ENCODE results near the gene SFMBT2.

The SFMBT2 gene

DNA sequence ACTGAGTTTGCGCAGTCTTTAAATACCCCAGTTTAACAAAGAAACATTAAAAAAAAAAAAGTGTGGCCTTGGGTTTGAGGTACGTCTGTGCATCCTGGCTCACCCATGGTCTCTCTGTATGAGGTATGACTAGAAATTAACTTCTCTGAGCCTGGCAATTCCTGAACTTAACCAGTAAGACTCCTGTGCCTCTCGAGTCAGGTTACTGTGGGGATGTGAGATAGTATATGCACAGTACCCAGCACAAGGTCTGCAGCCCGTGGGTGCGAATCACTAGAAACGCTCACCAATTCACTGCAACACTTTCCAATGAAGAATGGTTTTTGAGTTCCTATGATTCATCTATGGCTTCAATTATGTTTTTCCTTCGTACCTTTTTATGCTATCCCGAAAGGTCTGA is 149.9 kb downstream of the SFMBT2 start:
- Histone ChIP-seq H3K27me3 (ENCODE audit: control insufficient read depth in 1 of 2, insufficient read depth in 2 of 2, low read length in 2 of 2) (no peaks in the 10 kb centered on the region), H3K36me3 (ENCODE audit: control insufficient read depth in 1 of 2, insufficient read depth in 2 of 2, low read length in 2 of 2) (no peaks in the 10 kb centered on the region), H3K9me3 (ENCODE audit: control insufficient read depth in 1 of 2, low read length in 2 of 2) (no peaks in the 10 kb centered on the region), H3K27ac (ENCODE audit: low read depth, low read length) (no peak overlapping the region), H3K4me1 (ENCODE audit: control insufficient read depth in 1 of 2, insufficient read depth in 2 of 2, low read length in 2 of 2) (peaks cover 4 to 11% of the 10 kb centered on the region in 2 donors), H3K9ac (ENCODE audit: low read depth in 1 of 2, low read length in 2 of 2) (no peak overlapping the region), H3K4me3 (ENCODE audit: low read depth in 1 of 2, low read length in 2 of 2) (no peak overlapping the region)

- Histone ChIP-seq H3K9ac (ENCODE audit: low read depth in 1 of 2, low read length in 2 of 2) (no peak overlapping the region), H3K9me3 (ENCODE audit: control insufficient read depth in 1 of 2, low read length in 2 of 2) (no peaks in the 10 kb centered on the region), H3K4me3 (ENCODE audit: low read depth in 1 of 2, low read length in 2 of 2) (no peak overlapping the region), H3K27ac (ENCODE audit: low read depth, low read length) (no peak overlapping the region), H3K36me3 (ENCODE audit: control insufficient read depth in 1 of 2, insufficient read depth in 2 of 2, low read length in 2 of 2) (no peaks in the 10 kb centered on the region), H3K27me3 (ENCODE audit: control insufficient read depth in 1 of 2, insufficient read depth in 2 of 2, low read length in 2 of 2) (no peaks in the 10 kb centered on the region), H3K4me1 (ENCODE audit: control insufficient read depth in 1 of 2, insufficient read depth in 2 of 2, low read length in 2 of 2) (peaks cover 4 to 11% of the 10 kb centered on the region in 2 donors)
Measured at GRCh38 chr10:7260412-7260900, 150.4 kb downstream of the SFMBT2 start.

DNA sequence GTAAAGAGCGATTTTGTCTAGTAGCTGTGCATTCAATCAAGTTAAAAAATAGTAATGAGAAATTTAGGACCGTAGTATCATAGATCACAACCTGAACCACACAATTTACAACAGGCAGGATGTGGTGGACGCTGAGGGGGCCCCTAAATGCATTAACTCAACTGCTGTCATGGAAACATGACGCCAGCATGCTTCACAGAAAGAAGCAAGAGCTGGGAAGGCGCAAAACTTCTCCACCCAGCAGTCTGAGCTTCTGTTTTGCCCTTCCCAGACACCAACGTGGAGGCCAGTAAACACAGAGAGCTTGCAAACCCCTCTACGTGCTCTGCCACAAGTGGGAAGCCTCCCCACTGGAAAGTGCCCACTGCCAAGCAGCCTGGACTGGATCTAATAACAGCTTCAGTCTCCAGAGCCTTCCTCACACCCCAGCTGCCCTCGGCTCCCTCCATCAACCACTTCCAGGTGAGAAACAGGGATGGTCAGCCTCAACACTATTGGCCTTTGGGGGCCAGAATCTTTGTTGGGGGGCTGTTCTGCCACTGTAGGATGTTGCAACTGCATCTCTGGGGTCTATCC is 151.8 kb downstream of the SFMBT2 start:
- no peaks in the 10 kb centered on the region for H3K9me3 ChIP-seq (ENCODE audit: control insufficient read depth in 1 of 2, low read length in 2 of 2)
- no peak overlapping the region for H3K27ac ChIP-seq (ENCODE audit: low read depth, low read length)
- H3K27me3 ChIP-seq (ENCODE audit: control insufficient read depth in 1 of 2, insufficient read depth in 2 of 2, low read length in 2 of 2): no peaks in the 10 kb centered on the region
- H3K9ac ChIP-seq (ENCODE audit: low read depth in 1 of 2, low read length in 2 of 2): no peak overlapping the region
- peaks cover 4 to 11% of the 10 kb centered on the region in 2 donors for H3K4me1 ChIP-seq (ENCODE audit: control insufficient read depth in 1 of 2, insufficient read depth in 2 of 2, low read length in 2 of 2)
- no peak overlapping the region for H3K4me3 ChIP-seq (ENCODE audit: low read depth in 1 of 2, low read length in 2 of 2)
- H3K36me3 ChIP-seq (ENCODE audit: control insufficient read depth in 1 of 2, insufficient read depth in 2 of 2, low read length in 2 of 2): no peaks in the 10 kb centered on the region

DNA sequence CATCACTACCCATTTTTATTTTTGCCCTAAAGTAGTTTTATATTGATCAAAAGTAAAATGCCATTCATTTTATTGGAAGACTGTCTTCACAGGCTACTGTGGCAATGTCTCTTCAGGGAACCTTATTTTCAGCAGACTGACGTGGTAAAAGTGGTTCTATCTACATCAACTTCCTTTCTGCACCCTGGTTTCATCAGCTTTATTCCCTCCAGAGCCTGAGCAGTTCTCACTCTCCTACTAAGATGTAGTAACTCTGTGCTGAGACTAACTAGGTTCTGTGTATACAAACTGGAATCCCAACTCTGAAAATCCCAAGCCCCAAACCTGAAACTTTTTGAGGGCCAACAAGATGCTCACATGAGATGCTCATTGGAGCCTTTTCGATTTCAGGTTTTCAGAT is 155.3 kb downstream of the SFMBT2 start:
- no peaks in the 10 kb centered on the region for H3K27me3 ChIP-seq (ENCODE audit: control insufficient read depth in 1 of 2, insufficient read depth in 2 of 2, low read length in 2 of 2)
- no peaks in the 10 kb centered on the region for H3K9me3 ChIP-seq (ENCODE audit: control insufficient read depth in 1 of 2, low read length in 2 of 2)
- H3K4me3 ChIP-seq (ENCODE audit: low read depth in 1 of 2, low read length in 2 of 2): no peak overlapping the region
- H3K9ac ChIP-seq (ENCODE audit: low read depth in 1 of 2, low read length in 2 of 2): no peak overlapping the region
- peaks cover 4 to 11% of the 10 kb centered on the region in 2 donors for H3K4me1 ChIP-seq (ENCODE audit: control insufficient read depth in 1 of 2, insufficient read depth in 2 of 2, low read length in 2 of 2)
- no peak overlapping the region for H3K27ac ChIP-seq (ENCODE audit: low read depth, low read length)
- H3K36me3 ChIP-seq (ENCODE audit: control insufficient read depth in 1 of 2, insufficient read depth in 2 of 2, low read length in 2 of 2): no peaks in the 10 kb centered on the region

DNA sequence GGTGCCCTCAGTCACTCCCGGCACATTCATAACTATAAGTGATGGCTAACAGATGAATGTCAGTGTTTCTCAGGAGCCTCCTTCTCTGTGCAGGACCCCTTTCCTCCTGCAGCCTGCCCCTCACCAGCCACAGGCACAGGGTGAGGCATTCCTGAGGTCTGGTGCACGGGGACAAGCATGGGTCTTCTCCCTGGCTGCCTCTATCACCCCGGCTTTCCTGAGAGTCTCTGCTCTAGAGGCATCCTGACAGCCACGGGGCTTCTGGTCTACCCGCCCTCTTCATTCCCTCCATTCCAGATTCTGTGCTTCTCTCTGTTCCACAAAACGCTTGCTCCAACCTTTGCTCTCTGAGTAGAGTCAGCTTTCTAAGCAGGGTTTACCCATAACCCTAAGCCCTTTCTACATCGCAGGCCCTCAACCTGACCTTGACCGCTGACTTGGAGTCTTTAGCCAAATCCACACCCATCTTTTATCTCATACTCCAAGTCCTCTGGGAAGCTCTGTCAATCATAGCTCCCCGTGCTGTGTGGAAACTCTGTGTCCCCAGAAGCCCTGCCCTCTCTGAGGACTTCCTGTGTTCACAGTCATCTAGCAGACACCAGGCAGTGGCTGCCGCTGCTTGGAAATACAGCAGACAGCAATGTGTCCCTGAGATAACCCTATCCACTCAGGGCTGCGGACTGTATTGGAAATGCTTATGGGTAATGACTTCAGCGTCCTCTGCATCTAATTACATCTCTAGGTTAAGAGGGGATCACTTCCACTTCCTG is 159.0 kb downstream of the SFMBT2 start:
- Histone ChIP-seq H3K4me1 (ENCODE audit: control insufficient read depth in 1 of 2, insufficient read depth in 2 of 2, low read length in 2 of 2) (no peaks in the 10 kb centered on the region), H3K36me3 (ENCODE audit: control insufficient read depth in 1 of 2, insufficient read depth in 2 of 2, low read length in 2 of 2) (peaks cover 0 to 3% of the 10 kb centered on the region in 2 donors), H3K27ac (ENCODE audit: low read depth, low read length) (no peak overlapping the region), H3K9ac (ENCODE audit: low read depth in 1 of 2, low read length in 2 of 2) (no peak overlapping the region), H3K4me3 (ENCODE audit: low read depth in 1 of 2, low read length in 2 of 2) (no peak overlapping the region), H3K27me3 (ENCODE audit: control insufficient read depth in 1 of 2, insufficient read depth in 2 of 2, low read length in 2 of 2) (no peaks in the 10 kb centered on the region), H3K9me3 (ENCODE audit: control insufficient read depth in 1 of 2, low read length in 2 of 2) (no peaks in the 10 kb centered on the region)

DNA sequence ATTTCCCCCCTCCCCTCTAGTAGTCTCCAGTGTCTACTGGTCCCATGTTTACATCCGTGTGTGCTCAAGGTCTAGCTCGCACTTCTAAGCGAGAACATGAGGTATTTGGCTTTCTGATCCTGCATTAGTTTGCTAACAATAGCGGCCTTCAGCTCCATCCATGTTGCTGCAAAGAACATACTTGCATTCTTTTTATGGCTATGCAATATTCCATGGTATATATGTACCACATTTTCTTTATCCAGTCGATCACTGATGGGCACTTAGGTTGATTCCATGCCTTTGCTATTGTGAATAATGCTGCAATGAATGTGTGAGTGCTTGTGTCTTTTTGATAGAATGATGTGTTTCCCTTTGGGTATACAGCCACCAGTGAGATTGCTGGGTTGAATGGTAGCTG is 160.6 kb downstream of the SFMBT2 start:
- Histone ChIP-seq H3K4me3 (ENCODE audit: low read depth in 1 of 2, low read length in 2 of 2) (no peak overlapping the region), H3K4me1 (ENCODE audit: control insufficient read depth in 1 of 2, insufficient read depth in 2 of 2, low read length in 2 of 2) (no peaks in the 10 kb centered on the region), H3K27me3 (ENCODE audit: control insufficient read depth in 1 of 2, insufficient read depth in 2 of 2, low read length in 2 of 2) (no peaks in the 10 kb centered on the region), H3K36me3 (ENCODE audit: control insufficient read depth in 1 of 2, insufficient read depth in 2 of 2, low read length in 2 of 2) (peaks cover 0 to 3% of the 10 kb centered on the region in 2 donors), H3K9ac (ENCODE audit: low read depth in 1 of 2, low read length in 2 of 2) (no peak overlapping the region), H3K27ac (ENCODE audit: low read depth, low read length) (no peak overlapping the region), H3K9me3 (ENCODE audit: control insufficient read depth in 1 of 2, low read length in 2 of 2) (no peaks in the 10 kb centered on the region)

GRCh38 chr10:7248585-7249164 is 162.2 kb downstream of the SFMBT2 start:
- no peaks in the 10 kb centered on the region for H3K27me3 ChIP-seq (ENCODE audit: control insufficient read depth in 1 of 2, insufficient read depth in 2 of 2, low read length in 2 of 2)
- H3K9me3 ChIP-seq (ENCODE audit: control insufficient read depth in 1 of 2, low read length in 2 of 2): no peaks in the 10 kb centered on the region
- no peak overlapping the region for H3K27ac ChIP-seq (ENCODE audit: low read depth, low read length)
- H3K4me3 ChIP-seq (ENCODE audit: low read depth in 1 of 2, low read length in 2 of 2): no peak overlapping the region
- no peaks in the 10 kb centered on the region for H3K4me1 ChIP-seq (ENCODE audit: control insufficient read depth in 1 of 2, insufficient read depth in 2 of 2, low read length in 2 of 2)
- no peak overlapping the region for H3K9ac ChIP-seq (ENCODE audit: low read depth in 1 of 2, low read length in 2 of 2)
- peaks cover 0 to 3% of the 10 kb centered on the region in 2 donors for H3K36me3 ChIP-seq (ENCODE audit: control insufficient read depth in 1 of 2, insufficient read depth in 2 of 2, low read length in 2 of 2)

GRCh38 chr10:7248148-7248547 is 162.7 kb downstream of the SFMBT2 start:
- no peaks in the 10 kb centered on the region for H3K4me1 ChIP-seq (ENCODE audit: control insufficient read depth in 1 of 2, insufficient read depth in 2 of 2, low read length in 2 of 2)
- H3K9ac ChIP-seq (ENCODE audit: low read depth in 1 of 2, low read length in 2 of 2): no peak overlapping the region
- no peaks in the 10 kb centered on the region for H3K27me3 ChIP-seq (ENCODE audit: control insufficient read depth in 1 of 2, insufficient read depth in 2 of 2, low read length in 2 of 2)
- no peak overlapping the region for H3K27ac ChIP-seq (ENCODE audit: low read depth, low read length)
- no peak overlapping the region for H3K4me3 ChIP-seq (ENCODE audit: low read depth in 1 of 2, low read length in 2 of 2)
- no peaks in the 10 kb centered on the region for H3K9me3 ChIP-seq (ENCODE audit: control insufficient read depth in 1 of 2, low read length in 2 of 2)
- H3K36me3 ChIP-seq (ENCODE audit: control insufficient read depth in 1 of 2, insufficient read depth in 2 of 2, low read length in 2 of 2): peaks cover 0 to 3% of the 10 kb centered on the region in 2 donors

GRCh38 chr10:7245505-7245904 is 165.3 kb downstream of the SFMBT2 start:
- no peaks in the 10 kb centered on the region for H3K4me1 ChIP-seq (ENCODE audit: control insufficient read depth in 1 of 2, insufficient read depth in 2 of 2, low read length in 2 of 2)
- no peaks in the 10 kb centered on the region for H3K9me3 ChIP-seq (ENCODE audit: control insufficient read depth in 1 of 2, low read length in 2 of 2)
- H3K4me3 ChIP-seq (ENCODE audit: low read depth in 1 of 2, low read length in 2 of 2): no peak overlapping the region
- H3K27ac ChIP-seq (ENCODE audit: low read depth, low read length): no peak overlapping the region
- peaks cover 0 to 3% of the 10 kb centered on the region in 2 donors for H3K36me3 ChIP-seq (ENCODE audit: control insufficient read depth in 1 of 2, insufficient read depth in 2 of 2, low read length in 2 of 2)
- no peaks in the 10 kb centered on the region for H3K27me3 ChIP-seq (ENCODE audit: control insufficient read depth in 1 of 2, insufficient read depth in 2 of 2, low read length in 2 of 2)
- no peak overlapping the region for H3K9ac ChIP-seq (ENCODE audit: low read depth in 1 of 2, low read length in 2 of 2)

DNA sequence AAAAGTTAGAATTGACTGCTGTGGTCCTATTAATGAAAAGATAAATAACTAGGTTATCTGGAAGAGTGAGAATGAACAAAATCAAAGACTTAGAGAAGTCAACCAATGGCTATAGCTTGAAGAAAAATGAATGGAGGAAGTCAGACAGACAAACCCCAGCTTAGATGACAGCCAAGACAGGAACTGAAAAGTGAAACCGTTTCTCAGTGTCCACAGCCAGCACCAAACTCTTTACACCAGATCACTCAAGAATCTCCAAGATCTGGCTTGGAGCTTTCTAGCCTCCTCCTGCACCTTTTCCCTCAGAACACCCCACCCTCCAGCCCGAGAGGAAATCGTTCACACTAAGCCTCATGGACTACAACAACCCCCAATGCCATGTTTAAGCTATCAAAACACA is 167.0 kb downstream of the SFMBT2 start:
- H3K27me3 ChIP-seq (ENCODE audit: control insufficient read depth in 1 of 2, insufficient read depth in 2 of 2, low read length in 2 of 2): no peaks in the 10 kb centered on the region
- H3K9ac ChIP-seq (ENCODE audit: low read depth in 1 of 2, low read length in 2 of 2): no peak overlapping the region
- no peaks in the 10 kb centered on the region for H3K4me1 ChIP-seq (ENCODE audit: control insufficient read depth in 1 of 2, insufficient read depth in 2 of 2, low read length in 2 of 2)
- no peaks in the 10 kb centered on the region for H3K9me3 ChIP-seq (ENCODE audit: control insufficient read depth in 1 of 2, low read length in 2 of 2)
- H3K36me3 ChIP-seq (ENCODE audit: control insufficient read depth in 1 of 2, insufficient read depth in 2 of 2, low read length in 2 of 2): peaks cover 0 to 2% of the 10 kb centered on the region in 2 donors
- no peak overlapping the region for H3K4me3 ChIP-seq (ENCODE audit: low read depth in 1 of 2, low read length in 2 of 2)
- H3K27ac ChIP-seq (ENCODE audit: low read depth, low read length): no peak overlapping the region
